C4-2B (cell line): ENCODE measurements around the gene CPSF4L.

Source experiments
- ZFX ChIP-seq: fragments of 450-650 bp; IDR thresholded peaks from 2 replicates; pipeline ENCODE4 v1.6.1; 2017
- TF ChIP-seq, protein P1 (sequence below): fragments of 450-650 bp; conservative IDR thresholded peaks from 2 replicates; pipeline ENCODE4 v1.5.1; 2017; ENCODE audit warnings: mild to moderate bottlenecking

DNA sequence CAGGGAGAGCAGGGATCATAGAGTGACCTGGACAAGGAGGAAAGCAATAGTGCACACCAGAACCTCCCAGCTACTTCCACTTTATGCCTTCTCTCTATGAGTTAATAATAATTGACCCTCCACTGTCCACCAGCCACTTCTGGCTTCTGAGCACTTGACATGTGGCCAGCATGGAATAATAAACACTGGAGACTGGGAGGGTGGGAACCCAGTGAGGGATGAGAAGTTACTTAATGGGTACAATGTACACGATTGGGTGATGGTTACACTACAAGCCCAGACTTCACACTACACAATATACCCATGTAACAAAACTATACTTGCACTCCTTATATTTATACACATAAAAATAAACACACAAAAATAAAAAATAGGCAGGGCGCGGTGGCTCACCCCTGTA lies 38.7 kb upstream of the CPSF4L start:
- TF ChIP-seq, protein P1, sequence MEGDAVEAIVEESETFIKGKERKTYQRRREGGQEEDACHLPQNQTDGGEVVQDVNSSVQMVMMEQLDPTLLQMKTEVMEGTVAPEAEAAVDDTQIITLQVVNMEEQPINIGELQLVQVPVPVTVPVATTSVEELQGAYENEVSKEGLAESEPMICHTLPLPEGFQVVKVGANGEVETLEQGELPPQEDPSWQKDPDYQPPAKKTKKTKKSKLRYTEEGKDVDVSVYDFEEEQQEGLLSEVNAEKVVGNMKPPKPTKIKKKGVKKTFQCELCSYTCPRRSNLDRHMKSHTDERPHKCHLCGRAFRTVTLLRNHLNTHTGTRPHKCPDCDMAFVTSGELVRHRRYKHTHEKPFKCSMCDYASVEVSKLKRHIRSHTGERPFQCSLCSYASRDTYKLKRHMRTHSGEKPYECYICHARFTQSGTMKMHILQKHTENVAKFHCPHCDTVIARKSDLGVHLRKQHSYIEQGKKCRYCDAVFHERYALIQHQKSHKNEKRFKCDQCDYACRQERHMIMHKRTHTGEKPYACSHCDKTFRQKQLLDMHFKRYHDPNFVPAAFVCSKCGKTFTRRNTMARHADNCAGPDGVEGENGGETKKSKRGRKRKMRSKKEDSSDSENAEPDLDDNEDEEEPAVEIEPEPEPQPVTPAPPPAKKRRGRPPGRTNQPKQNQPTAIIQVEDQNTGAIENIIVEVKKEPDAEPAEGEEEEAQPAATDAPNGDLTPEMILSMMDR: no peak
- TF ChIP-seq ZFX: no peak
